ENCODE data around the gene TCEAL7.
"Not testable (repeated sequence)": the region's sequence is repeated elsewhere in the genome, so short reads cannot be mapped to it uniquely, and the experiment has no call there.

Gene TCEAL7

GRCh38 chrX:103329991-103330390 lies at the start of gene TCEAL7:
Gene TCEAL7 (plus strand): TSS chrX:103330239. CDS start chrX:103331404, 1,165 bp downstream.
- no peak for DNase-seq (ENCODE audit: low read depth)

GRCh38 chrX:103293118-103293517 lies 36.9 kb upstream of the TCEAL7 start:
- no peak for DNase-seq (ENCODE audit: low read depth)

GRCh38 chrX:103304705-103305104 lies 25.3 kb upstream of the TCEAL7 start:
- no peak for DNase-seq (ENCODE audit: low read depth)

- not testable (repeated sequence) for DNase-seq (ENCODE audit: low read depth)
These were observed 24.4 kb upstream of the TCEAL7 start for GRCh38 chrX:103305666-103306065.

GRCh38 chrX:103309860-103310554 lies 20.0 kb upstream of the TCEAL7 start:
- DNase-seq (ENCODE audit: low read depth): no peak

- peak; percentile 79 for DNase-seq (ENCODE audit: low read depth)
These were observed 19.3 kb upstream of the TCEAL7 start, which contains the start of gene BEX2 for GRCh38 chrX:103310555-103311398. Gene BEX2 (minus strand): TSS chrX:103310990. CDS start chrX:103309976, 1,014 bp downstream.

- no peak for DNase-seq (ENCODE audit: low read depth)
These were observed 18.6 kb upstream of the TCEAL7 start for GRCh38 chrX:103311399-103311780.

GRCh38 chrX:103330681-103331288 lies 746 bp downstream of the TCEAL7 start:
- DNase-seq (ENCODE audit: low read depth): no peak

GRCh38 chrX:103338663-103339062 lies 8.6 kb downstream of the TCEAL7 start:
- DNase-seq (ENCODE audit: low read depth): no peak

- peak; percentile 32 for DNase-seq (ENCODE audit: low read depth)
These were observed 13.1 kb downstream of the TCEAL7 start for GRCh38 chrX:103343105-103343504.

GRCh38 chrX:103344606-103345005 lies 14.6 kb downstream of the TCEAL7 start:
- no peak for DNase-seq (ENCODE audit: low read depth)

GRCh38 chrX:103347682-103348397 lies 17.8 kb downstream of the TCEAL7 start:
- DNase-seq (ENCODE audit: low read depth): no peak

- DNase-seq (ENCODE audit: low read depth): no peak
These were observed 26.2 kb downstream of the TCEAL7 start, which contains the start of gene TCEAL9 for GRCh38 chrX:103356130-103356798. Gene TCEAL9 (plus strand): TSS chrX:103356506. CDS start chrX:103357685, 1,179 bp downstream.

- no peak for DNase-seq (ENCODE audit: low read depth)
These were observed 26.8 kb downstream of the TCEAL7 start for GRCh38 chrX:103356858-103357257.

- no peak for DNase-seq (ENCODE audit: low read depth)
These were observed 27.8 kb downstream of the TCEAL7 start for GRCh38 chrX:103357871-103358270.

GRCh38 chrX:103359605-103360004 lies 29.6 kb downstream of the TCEAL7 start:
- not testable (repeated sequence) for DNase-seq (ENCODE audit: low read depth)

GRCh38 chrX:103360092-103360491 lies 30.1 kb downstream of the TCEAL7 start:
- DNase-seq (ENCODE audit: low read depth): no peak

- DNase-seq (ENCODE audit: low read depth): no peak
These were observed 30.9 kb downstream of the TCEAL7 start for GRCh38 chrX:103360916-103361315.

GRCh38 chrX:103361798-103362197 lies 31.8 kb downstream of the TCEAL7 start:
- no peak for DNase-seq (ENCODE audit: low read depth)

GRCh38 chrX:103362474-103362873 lies 32.4 kb downstream of the TCEAL7 start:
- DNase-seq (ENCODE audit: low read depth): no peak

GRCh38 chrX:103363046-103363445 lies 33.0 kb downstream of the TCEAL7 start:
- no peak for DNase-seq (ENCODE audit: low read depth)

All from activated T-cell treated with anti-CD3 and anti-CD28 coated beads for 1 hour (primary cell).